Lower leg skin (tissue), 4 donors: ENCODE results near the gene NNMT. TPM values are rescaled to one million over a fixed set of nuclear protein-coding genes. Genes with fewer than 3 reads are reported as not detected.

Source experiments
- DNase-seq, 2 donors: peaks; one replicate each; pipeline ENCODE4 v3.0.0-alpha.2; 2019; ENCODE audit warnings: low spot score in 2 of 2
- H3K4me3 ChIP-seq: fragments of 200-600 bp; sonication (generic); 2 replicates; pipeline ENCODE4 v1.5.1; 2017; ENCODE audit warnings: mild to moderate bottlenecking, low read depth; ENCODE audit not compliant: poor library complexity, severe bottlenecking
- CTCF ChIP-seq, 3 donors: fragments of 450-650 bp; IDR thresholded peaks; one replicate each; pipeline ENCODE4 v1.5.1; 2016; ENCODE audit warnings: antibody characterized with exemption in 3 of 3, mild to moderate bottlenecking in 3 of 3, moderate library complexity in 2 of 3
- POLR2A ChIP-seq, 2 donors: fragments of 450-650 bp; IDR thresholded peaks; one replicate each; pipeline ENCODE4 v1.6.1; 2016 to 2017; ENCODE audit warnings: antibody characterized with exemption in 2 of 2, mild to moderate bottlenecking in 1 of 2, moderate library complexity in 1 of 2
- WGBS, 2 donors: methylation state at CpG; one replicate each; pipeline ENCODE4 v1.1.5; 2018; 5-methylcytosine and 5-hydroxymethylcytosine counted together
- intact Hi-C: fragments of 100-400 bp; cut with DNase I; formaldehyde crosslinking; loops from one replicate; pipeline ENCODE4 v1.15.0; 2023; ENCODE audit warnings: low total_unique reads
- total RNA-seq, 4 donors: library from RNA; depleted of rRNA; stranded (reverse); fragments of >200 nt; gene quantifications; one replicate each; pipeline ENCODE4 v1.1.0, GENCODE V29; 2016

The NNMT gene
- total RNA-seq, 4 donors from 2014 or later: 137 to 381 (median 145) TPM

- intact Hi-C loops: no loop called here
- TF ChIP-seq CTCF (IDR thresholded peaks at IDR 0.05) (no peak), POLR2A (IDR thresholded peaks at IDR 0.05) (no peak)
- no peak for DNase-seq
- WGBS, 2 donors: 85 to 87% methylated on average over 2 of the region's 2 CpGs
- no peak overlapping the region for H3K4me3 ChIP-seq
Measured at GRCh38 chr11:114287154-114287553, 9.0 kb upstream of the NNMT start.

GRCh38 chr11:114288136-114288535, 8.1 kb upstream of the NNMT start:
- DNase-seq: no peak
- intact Hi-C loops: no loop called here
- TF ChIP-seq POLR2A (IDR thresholded peaks at IDR 0.05) (no peak), CTCF (IDR thresholded peaks at IDR 0.05) (no peak)
- 64 to 73% methylated on average over 2 of the region's 2 CpGs for WGBS, 2 donors
- no peak overlapping the region for H3K4me3 ChIP-seq

GRCh38 chr11:114289779-114290178, 6.4 kb upstream of the NNMT start:
- no peak for DNase-seq
- intact Hi-C loops: no loop called here
- no peak for TF ChIP-seq POLR2A (IDR thresholded peaks at IDR 0.05)
- TF ChIP-seq CTCF (IDR thresholded peaks at IDR 0.05): no peak
- WGBS, 2 donors: 86 to 91% methylated on average over 5 of the region's 5 CpGs
- H3K4me3 ChIP-seq: no peak overlapping the region

- H3K4me3 ChIP-seq: no peak overlapping the region
- WGBS, 2 donors: 71 to 90% methylated on average over 2 of the region's 2 CpGs
- TF ChIP-seq POLR2A (IDR thresholded peaks at IDR 0.05): no peak
- TF ChIP-seq CTCF (IDR thresholded peaks at IDR 0.05): no peak
- no peak for DNase-seq
- intact Hi-C loops: no loop called here
Measured at GRCh38 chr11:114290503-114291235, 5.5 kb upstream of the NNMT start.

- intact Hi-C loops: no loop called here
- TF ChIP-seq CTCF (IDR thresholded peaks at IDR 0.05): no peak
- TF ChIP-seq POLR2A (IDR thresholded peaks at IDR 0.05): no peak
- WGBS, 2 donors: 70 to 73% methylated on average over 5 of the region's 5 CpGs
- peak in 1 of 2 donors; percentile 82 for DNase-seq
- no peak overlapping the region for H3K4me3 ChIP-seq
Measured at GRCh38 chr11:114291381-114291780, 4.8 kb upstream of the NNMT start.
